ENCODE results near the gene ACOT8. TPM values are rescaled to one million over a fixed set of nuclear protein-coding genes. Genes with fewer than 3 reads are reported as not detected.

ACOT8 gene
- total and polyA plus RNA-seq, 10 donors = 19.4 to 37.4 (median 28.9) TPM

DNA sequence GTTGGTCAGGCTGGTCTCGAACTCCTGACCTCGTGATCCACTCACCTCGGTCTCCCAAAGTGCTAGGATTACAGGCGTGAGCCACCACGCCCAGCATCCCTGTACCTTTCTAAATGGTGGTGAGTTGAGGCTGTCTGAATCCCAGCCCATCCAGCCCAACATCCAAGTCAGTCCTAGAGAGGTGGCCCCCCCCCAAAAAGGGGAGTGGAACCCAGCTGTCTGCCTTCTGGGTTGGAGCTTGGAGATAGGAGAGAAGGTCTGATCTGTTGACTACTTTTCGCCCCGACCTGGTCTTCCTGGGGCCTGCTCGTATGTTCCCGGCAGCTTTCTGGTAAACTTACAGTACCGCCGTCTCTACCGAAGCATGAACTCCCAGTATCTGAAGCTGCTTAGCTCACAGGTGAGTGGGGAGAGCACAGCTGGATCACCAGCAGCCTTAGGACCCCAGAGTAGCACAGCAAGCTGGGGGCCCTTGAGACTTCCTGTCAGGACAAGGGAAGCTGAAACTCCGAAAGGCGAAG is 39.5 kb upstream of the ACOT8 start:
- TF ChIP-seq, protein P1, sequence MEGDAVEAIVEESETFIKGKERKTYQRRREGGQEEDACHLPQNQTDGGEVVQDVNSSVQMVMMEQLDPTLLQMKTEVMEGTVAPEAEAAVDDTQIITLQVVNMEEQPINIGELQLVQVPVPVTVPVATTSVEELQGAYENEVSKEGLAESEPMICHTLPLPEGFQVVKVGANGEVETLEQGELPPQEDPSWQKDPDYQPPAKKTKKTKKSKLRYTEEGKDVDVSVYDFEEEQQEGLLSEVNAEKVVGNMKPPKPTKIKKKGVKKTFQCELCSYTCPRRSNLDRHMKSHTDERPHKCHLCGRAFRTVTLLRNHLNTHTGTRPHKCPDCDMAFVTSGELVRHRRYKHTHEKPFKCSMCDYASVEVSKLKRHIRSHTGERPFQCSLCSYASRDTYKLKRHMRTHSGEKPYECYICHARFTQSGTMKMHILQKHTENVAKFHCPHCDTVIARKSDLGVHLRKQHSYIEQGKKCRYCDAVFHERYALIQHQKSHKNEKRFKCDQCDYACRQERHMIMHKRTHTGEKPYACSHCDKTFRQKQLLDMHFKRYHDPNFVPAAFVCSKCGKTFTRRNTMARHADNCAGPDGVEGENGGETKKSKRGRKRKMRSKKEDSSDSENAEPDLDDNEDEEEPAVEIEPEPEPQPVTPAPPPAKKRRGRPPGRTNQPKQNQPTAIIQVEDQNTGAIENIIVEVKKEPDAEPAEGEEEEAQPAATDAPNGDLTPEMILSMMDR (IDR thresholded peaks at IDR 0.05 in 8 of 11, conservative IDR thresholded peaks at IDR 0.05 in 3 of 11) = no peak
- TF ChIP-seq POLR2A (IDR thresholded peaks at IDR 0.05) (no peak), POLR2AphosphoS5 (IDR thresholded peaks at IDR 0.05) (no peak)
- 91 to 96% (median 95%) methylated on average over 5 to 14 of the region's 14 CpGs for WGBS, 5 donors
- H3K36me3 ChIP-seq = peaks cover 0 to 94% (median 58%) of the 10 kb centered on the region in 6 donors
- H3K4me3 ChIP-seq = no peak overlapping the region
- no peaks in the 10 kb centered on the region for H3K9me3 ChIP-seq
- H3K27me3 ChIP-seq (replicated peaks in 1 of 7) = no peaks in the 10 kb centered on the region
- H3K27ac ChIP-seq = no peak overlapping the region
- intact Hi-C loops (cut with DNase I; ENCODE audit: low total_unique reads) = no loop called here
- H3K4me1 ChIP-seq = peaks cover 18 to 33% (median 25%) of the 10 kb centered on the region in 6 donors
- no peak for DNase-seq

DNA sequence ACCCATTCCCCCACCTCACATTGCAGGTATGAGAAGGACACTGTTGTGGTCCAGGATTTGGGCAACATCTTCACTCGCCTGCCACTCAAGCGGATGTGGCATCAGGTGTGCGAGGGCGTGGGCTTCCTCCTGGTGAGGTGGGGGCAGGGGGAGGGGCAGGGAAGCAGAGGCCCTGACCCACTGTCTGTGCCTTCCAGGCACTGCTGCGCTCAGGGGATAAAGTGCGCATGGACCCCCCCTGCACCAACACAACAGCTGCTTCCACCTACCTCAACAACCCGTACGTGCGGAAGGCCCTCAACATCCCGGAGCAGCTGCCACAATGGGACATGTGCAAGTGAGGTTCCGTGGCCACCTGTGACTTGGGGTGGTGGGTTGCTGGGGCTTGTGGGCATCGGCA is 37.6 kb upstream of the ACOT8 start:
- Histone ChIP-seq H3K9me3 (no peaks in the 10 kb centered on the region), H3K4me1 (peaks cover 21 to 49% (median 39%) of the 10 kb centered on the region in 6 donors), H3K27me3 (replicated peaks in 1 of 7) (no peaks in the 10 kb centered on the region), H3K4me3 (no peak overlapping the region), H3K27ac (peak overlapping the region in 1 of 8 donors; percentile 21), H3K36me3 (peaks cover 0 to 76% (median 57%) of the 10 kb centered on the region in 6 donors)
- 78 to 89% (median 81%) methylated on average over 7 to 12 of the region's 12 CpGs for WGBS, 5 donors
- intact Hi-C loops (cut with DNase I; ENCODE audit: low total_unique reads) = no loop called here
- DNase-seq = no peak
- TF ChIP-seq POLR2A (IDR thresholded peaks at IDR 0.05) = no peak
- TF ChIP-seq, protein P1 (IDR thresholded peaks at IDR 0.05 in 8 of 11, conservative IDR thresholded peaks at IDR 0.05 in 3 of 11) = no peak
- TF ChIP-seq POLR2AphosphoS5 (IDR thresholded peaks at IDR 0.05) = peak; percentile 18 to 66 (median 64)

DNA sequence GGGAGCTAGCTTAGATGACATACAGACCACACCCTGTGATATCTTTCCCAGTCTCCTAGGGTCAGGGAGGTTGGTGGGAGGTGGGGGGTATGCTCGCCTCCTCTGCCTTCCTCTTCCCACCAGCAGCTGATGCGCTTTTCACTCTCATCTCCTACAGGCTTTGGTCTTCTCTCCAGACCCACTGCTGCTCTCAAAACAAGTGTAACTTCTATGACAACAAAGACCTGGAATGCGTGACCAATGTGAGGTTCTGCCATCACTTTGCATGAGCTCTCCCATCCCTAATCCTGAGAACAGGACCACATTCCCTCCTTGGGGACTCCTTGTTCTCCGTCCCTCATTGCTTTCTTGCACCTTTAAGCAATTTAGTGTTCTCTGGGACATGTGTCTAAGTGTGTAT is 36.6 kb upstream of the ACOT8 start:
- no peak for DNase-seq
- Histone ChIP-seq H3K4me3 (no peak overlapping the region), H3K4me1 (peaks cover 30 to 58% (median 48%) of the 10 kb centered on the region in 6 donors), H3K27me3 (replicated peaks in 1 of 7) (no peaks in the 10 kb centered on the region), H3K36me3 (peaks cover 0 to 66% (median 50%) of the 10 kb centered on the region in 6 donors), H3K27ac (peak overlapping the region in 4 of 8 donors; percentile 30 to 90 (median 85)), H3K9me3 (no peaks in the 10 kb centered on the region)
- TF ChIP-seq, protein P1 (IDR thresholded peaks at IDR 0.05 in 8 of 11, conservative IDR thresholded peaks at IDR 0.05 in 3 of 11) = no peak
- peak in 1 of 3 donors; percentile 20 for TF ChIP-seq POLR2AphosphoS5 (IDR thresholded peaks at IDR 0.05)
- intact Hi-C loops (cut with DNase I; ENCODE audit: low total_unique reads) = no loop called here
- WGBS, 5 donors = 89 to 95% (median 94%) methylated on average over 4 of the region's 4 CpGs

DNA sequence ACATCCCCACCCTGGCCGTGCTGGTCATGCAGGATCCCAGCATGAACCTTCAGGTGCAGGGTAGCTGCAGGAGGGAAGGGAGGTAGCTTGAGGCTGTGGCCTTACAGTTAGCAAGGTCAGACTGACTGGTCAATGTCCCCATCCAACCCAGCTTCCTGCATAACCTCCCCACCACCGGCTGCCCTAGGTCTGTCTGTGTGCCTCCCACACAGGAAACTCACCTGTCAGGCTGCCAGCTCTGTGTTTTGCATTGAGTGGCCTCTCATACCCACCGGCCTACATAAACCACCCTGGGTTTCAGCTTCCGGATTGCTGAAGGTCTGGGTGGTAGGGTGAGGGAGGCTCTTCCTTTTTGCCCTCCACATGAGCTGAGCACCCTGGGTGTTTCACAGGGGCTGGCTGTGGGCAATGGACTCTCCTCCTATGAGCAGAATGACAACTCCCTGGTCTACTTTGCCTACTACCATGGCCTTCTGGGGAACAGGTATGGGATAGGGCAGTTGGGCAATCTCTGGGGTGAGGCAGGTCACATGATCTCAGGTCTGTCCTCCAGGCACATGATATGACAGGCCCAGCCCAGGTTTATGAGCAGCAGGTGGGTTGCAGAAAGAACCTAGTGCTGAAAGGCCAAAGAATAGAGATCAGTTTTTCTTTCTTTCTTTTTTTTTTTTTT is 35.8 kb upstream of the ACOT8 start:
- WGBS, 5 donors = 28 to 54% (median 46%) methylated on average over 3 to 4 of the region's 4 CpGs
- H3K27ac ChIP-seq = peak overlapping the region in 7 of 8 donors; percentile 30 to 90 (median 85)

More for the DNA sequence above, 35.8 kb upstream of the ACOT8 start:
- peaks cover 30 to 65% (median 51%) of the 10 kb centered on the region in 6 donors for H3K4me1 ChIP-seq
- H3K36me3 ChIP-seq = peaks cover 0 to 66% (median 42%) of the 10 kb centered on the region in 6 donors
- intact Hi-C loops (cut with DNase I; ENCODE audit: low total_unique reads) = no loop called here
- no peaks in the 10 kb centered on the region for H3K9me3 ChIP-seq
- peak overlapping the region in 7 of 8 donors; percentile 74 to 98 (median 92) for H3K4me3 ChIP-seq
- peak; percentile 78 for DNase-seq
- TF ChIP-seq, protein P1 (IDR thresholded peaks at IDR 0.05 in 8 of 11, conservative IDR thresholded peaks at IDR 0.05 in 3 of 11) = no peak
- TF ChIP-seq POLR2AphosphoS5 (IDR thresholded peaks at IDR 0.05) = peak in 2 of 3 donors; percentile 34 to 68
- H3K27me3 ChIP-seq (replicated peaks in 1 of 7) = no peaks in the 10 kb centered on the region

Data from spleen (tissue), 11 donors.